Erythroblast (primary cell): ENCODE data around the gene OSGEP.

ENCODE experiments used
- GATA1 ChIP-seq: IDR thresholded peaks from 2 replicates; pipeline ENCODE4 v1.6.1; 2011; ENCODE audit warnings: low read depth, mild to moderate bottlenecking, control low read depth, low read length, moderate library complexity
- POLR2A ChIP-seq: IDR thresholded peaks from 2 replicates; pipeline ENCODE4 v1.6.1; 2011; ENCODE audit warnings: mild to moderate bottlenecking, low read length

GRCh38 chr14:20440882-20441281 lies 13.7 kb downstream of the OSGEP start:
- TF ChIP-seq POLR2A (no peak), GATA1 (no peak)
